Raji (cell line): ENCODE results near the gene MORN5.

Source experiments
- POLR2A ChIP-seq: IDR thresholded peaks from 2 replicates; pipeline ENCODE4 v1.6.1; 2011; ENCODE audit warnings: low read depth, low read length, control low read depth; ENCODE audit not compliant: insufficient read depth

The MORN5 gene

DNA sequence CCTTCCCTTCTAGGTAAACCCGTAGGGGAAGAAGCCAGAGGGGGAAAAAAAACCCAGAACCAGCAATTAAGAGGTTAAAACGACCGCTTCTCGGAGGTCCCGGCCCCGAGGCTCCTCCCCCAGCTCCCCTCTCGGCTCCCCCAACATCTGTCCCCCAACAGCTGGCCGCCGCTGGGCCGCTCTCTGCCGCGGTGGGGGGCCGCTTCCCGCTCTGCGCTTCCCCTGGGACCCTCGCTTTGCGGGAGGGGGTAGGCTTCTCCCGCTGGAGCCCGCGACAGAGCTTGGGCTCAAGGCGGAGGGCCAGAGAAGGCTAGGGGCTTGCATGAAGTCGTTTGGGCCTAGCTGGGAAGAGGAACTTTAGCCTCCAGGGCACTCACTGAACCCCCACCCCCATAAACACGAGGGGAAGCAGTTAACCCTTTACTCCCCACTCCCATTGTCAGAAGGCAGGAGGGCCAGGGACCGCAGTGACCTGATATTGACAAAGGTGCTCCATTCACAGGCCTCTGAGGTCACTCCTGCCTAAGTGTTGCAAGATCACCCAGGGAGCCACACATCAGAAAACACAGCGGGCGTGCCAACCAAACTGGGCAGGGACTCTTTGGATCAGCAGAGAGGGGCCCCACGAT lies 61.6 kb downstream of the MORN5 start:
- no peak for TF ChIP-seq POLR2A

DNA sequence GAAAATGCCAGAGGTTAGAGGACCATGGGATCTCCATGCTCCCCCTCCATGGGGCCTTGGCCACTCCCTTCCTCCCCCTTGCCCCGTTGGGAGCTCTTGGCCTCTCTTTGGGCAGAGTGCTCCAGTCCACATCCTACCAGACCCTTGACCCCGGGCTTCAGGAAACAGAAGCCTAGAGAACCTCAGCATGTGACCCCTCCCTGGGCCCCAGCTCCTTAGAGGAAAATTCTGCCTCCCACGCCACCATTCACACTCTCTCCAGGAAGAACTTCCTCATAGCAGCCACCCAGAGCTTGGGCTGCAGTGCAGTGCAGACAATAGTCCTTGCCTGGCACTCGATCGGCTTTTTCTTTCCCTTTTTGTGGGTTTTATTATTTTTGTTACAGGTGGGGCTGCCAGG lies 63.1 kb downstream of the MORN5 start:
- no peak for TF ChIP-seq POLR2A

DNA sequence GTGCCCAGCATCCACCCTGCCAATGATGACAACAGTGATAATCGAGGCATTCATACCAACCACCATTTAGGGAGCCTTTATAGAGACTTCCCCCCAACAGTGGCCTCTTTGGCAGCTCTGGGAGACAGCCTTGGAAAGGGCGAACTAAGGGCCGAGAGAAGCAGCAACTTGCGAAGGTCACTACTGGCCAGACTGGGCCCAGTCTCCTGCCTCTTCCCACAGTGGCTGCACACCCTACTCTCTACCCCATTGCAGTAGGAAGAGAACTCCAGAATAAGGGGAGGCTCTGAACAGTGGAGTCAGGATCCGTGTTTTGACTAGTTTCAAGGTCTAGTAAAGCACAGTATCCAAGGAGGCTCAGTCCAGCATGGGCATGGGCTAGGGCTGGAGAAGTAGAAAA lies 63.7 kb downstream of the MORN5 start:
- TF ChIP-seq POLR2A: no peak

DNA sequence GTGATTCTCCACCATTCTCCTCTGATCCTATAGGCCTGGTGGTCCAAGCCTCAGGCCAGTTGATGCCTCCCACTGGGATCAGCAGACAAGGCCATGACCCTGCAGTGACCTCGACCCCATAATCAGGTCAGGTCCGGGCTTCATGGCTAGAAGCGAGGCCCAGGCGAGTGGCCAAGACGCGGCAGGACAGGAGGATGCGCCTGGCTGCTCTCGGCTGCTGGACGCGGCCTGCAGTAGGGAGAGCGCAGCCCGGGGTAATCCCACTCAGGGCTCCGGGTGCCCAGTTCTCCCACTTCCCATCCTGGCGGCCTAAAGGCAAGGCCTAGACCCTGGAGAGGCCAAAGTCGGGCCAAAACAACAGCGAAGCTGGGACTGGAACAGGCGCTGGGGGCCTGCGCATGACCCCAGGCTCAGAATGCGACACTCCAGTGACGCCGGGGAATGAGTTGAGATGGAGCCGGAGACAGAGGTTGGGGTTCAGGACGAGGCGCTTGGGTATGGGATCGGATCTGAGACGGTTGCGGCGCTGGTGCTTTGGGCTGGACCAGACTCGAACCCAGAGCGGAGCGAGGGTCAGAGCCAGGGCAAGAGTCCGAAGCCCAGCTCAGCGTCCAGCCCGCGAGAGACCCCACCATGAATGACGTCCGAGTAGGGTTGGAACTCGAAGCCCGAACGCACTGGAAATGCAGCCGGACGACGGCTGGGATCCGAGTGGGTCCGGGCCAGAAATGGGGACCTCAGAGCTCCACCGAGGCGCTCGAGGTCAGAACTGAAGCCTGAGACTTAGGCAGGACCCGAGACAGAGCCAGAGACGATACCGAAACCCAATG lies 65.8 kb downstream of the MORN5 start:
- no peak for TF ChIP-seq POLR2A

DNA sequence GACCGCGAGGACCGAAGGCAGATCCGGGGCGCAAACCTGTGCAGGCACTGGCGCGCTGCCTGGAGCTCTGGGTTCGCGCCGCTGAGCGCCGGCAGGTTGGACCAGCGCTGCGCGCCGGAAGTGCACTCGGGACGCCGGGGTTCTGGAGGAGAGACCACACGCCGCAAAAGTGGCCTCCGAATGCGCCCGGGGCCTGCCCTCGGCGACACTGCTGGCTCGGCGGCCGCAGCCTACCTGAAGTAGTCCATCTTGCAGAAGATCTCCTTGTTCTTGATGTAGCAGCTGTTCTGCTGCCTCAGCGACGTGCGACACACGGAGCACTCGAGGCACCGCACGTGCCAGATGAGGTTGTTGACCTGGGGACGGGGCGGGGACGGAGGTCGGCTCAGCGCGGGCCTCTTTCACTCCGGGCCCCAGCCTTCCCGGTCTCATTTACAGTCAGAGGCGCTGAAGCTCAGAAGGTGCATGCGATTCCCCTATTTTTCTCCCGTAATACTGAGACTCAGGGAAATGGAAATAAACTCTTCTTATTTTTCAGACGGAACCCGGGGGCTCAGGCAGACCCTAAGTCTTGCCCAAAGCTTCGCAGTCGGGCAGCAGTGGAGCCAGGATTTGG lies 66.5 kb downstream of the MORN5 start:
- no peak for TF ChIP-seq POLR2A

DNA sequence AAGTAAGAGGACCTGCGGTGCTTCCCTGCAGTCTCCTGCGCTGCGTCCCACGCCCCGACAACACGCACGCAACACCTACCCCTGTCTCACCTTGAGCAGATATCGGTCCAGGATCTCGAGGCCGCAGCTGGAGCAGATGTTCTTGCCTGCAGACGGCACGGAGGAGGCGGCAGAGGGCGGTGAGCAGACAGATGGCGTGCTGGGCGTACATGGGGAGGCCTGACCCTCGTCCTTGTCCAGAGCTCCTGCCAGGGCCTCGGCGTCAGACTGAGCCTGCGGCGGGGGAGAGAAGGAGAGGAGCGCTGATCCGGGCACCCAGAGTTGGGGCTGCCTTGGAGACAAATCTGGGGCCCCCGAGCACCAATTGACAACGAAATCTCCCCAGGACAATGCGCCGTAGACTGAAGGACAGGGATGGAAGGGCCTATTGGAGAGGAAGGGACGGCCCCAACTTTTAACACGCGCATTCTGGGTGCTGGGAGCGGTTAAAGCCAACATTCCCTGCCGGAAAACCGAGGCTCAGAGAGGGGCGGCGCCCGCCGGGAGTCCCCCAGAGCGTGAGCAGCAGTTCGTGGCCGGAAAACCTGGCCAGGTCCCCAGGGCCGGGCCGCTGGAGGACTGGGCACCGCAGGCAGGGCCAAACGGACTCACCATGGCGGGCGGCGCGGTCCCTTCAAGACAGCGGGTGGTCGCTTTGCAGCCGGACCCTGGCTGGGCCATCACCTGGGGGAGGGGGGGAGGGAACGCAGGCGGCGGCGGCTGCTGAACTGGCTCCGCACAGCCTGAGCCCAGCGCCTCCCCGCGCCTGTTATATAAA lies 67.3 kb downstream of the MORN5 start:
- no peak for TF ChIP-seq POLR2A

DNA sequence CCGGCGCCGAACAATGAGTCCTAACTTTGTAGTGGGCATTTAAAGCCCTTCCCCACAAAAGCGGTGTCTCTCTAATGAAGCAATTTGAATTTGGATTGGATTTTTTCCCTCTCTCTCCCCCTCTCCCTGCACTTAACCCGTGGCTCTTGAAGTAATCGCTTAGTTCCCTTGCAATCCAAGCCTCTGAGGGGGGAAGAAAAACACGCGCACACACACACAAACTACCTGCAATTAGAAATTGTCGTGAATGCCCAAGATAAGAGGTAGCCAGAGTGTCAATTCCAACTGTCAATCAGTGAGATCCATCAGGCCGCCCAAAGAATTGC lies 67.8 kb downstream of the MORN5 start:
- TF ChIP-seq POLR2A: no peak

DNA sequence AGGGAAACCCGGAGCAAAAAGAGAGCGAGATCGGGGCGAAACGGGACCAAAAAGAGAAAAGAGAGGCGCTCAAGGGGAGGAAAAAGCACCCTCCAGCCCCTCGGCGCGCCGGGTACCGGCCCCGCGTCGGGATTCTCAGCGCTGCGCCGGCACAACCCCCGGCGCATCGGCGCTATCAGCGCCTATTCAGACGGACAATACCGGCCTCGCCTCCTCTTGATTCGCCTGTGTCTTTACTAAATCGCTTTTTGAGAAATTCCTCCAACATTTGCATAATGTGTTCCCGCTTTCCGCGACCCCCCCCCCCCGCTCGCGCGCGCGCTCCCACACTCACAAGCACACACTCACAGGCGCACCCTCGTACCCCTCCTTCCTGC lies 68.5 kb downstream of the MORN5 start:
- no peak for TF ChIP-seq POLR2A

DNA sequence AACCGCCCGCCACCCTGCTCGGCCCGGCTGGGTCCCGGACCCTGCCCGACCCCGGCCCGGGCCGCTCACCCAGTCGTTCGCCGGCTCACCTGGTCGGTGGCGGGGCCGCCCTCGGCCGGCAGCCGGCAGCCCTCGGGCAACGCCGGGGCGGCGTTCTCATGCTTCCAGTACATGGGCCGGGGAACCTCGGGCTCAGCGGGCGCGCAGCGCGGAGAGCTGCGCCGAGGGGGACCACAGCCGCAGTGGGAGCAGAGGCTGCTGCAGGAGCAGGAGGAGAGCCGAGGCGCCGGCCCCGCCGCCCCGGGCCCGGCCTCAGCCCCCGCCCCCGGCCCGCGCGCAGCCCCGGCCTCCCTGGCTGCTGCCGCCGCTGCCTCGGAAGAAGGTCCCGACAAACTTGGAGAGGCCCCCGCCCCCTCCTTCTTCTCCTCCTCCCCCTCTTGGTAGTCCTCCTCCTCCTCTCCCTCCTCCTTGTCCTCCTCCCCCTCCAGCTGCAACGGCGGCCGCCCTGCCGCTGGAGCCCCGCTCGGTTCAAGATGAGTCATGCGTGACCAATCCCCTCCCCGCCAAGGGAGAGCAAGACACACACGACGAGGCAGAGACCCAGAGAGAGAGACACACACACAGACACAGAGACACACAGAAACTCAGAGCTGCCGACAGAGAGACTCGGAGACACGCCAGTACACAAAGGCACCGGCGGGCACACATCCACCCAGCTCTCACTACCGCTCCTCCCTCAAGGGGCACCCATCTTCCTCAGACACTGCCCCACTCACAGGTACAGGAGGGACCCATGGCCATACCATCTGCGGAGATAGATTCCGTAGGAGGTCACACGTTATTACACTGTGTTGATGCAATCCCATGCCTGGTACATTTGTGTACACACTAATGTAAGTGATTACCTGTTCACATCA lies 69.1 kb downstream of the MORN5 start, which contains the start of gene LHX6:
Gene LHX6, minus strand, starts transcription at position 390 of the 917 bp plus-strand sequence. Its CDS starts 217 bp downstream, at position 173.
- TF ChIP-seq POLR2A: no peak

DNA sequence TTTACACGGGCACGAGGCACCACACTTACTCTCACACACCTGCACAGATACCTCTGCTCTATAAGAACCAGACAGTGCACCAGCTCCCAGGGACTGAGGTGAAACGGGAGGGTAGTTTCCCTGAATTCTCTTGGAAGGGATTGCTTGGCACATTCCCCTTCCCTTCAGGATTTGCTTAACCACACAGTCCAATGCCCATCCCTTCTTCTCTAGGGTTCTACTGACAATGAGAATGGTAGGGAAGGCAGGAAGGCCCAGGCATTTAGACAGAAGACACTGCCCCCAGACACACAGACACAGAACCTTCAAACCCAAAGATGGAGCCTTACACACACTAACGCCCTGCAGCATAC lies 69.8 kb downstream of the MORN5 start:
- no peak for TF ChIP-seq POLR2A

DNA sequence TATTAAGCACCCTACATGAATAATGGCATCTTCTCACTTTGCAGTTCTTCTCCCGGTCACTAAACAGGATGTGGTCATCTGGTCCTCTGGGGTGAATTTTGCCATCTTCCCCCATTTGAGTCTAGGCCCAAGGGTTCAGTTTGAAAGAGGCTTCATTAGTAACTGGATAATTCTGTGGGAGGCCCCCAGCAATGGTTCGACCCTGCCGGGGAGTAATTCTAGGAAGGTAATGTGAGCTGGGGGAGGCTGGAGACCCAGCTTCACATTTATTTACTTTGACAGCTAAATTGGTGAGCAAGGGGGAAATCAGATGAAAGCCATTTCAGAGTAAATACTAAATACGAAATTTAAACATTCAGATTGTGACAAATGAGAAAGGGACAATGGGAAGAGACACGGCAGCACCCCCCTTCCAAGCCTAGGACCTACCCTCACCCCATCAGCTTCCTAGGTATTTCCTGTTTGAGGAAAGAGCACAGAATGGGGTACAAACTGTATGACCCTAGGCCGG lies 73.1 kb downstream of the MORN5 start:
- no peak for TF ChIP-seq POLR2A

DNA sequence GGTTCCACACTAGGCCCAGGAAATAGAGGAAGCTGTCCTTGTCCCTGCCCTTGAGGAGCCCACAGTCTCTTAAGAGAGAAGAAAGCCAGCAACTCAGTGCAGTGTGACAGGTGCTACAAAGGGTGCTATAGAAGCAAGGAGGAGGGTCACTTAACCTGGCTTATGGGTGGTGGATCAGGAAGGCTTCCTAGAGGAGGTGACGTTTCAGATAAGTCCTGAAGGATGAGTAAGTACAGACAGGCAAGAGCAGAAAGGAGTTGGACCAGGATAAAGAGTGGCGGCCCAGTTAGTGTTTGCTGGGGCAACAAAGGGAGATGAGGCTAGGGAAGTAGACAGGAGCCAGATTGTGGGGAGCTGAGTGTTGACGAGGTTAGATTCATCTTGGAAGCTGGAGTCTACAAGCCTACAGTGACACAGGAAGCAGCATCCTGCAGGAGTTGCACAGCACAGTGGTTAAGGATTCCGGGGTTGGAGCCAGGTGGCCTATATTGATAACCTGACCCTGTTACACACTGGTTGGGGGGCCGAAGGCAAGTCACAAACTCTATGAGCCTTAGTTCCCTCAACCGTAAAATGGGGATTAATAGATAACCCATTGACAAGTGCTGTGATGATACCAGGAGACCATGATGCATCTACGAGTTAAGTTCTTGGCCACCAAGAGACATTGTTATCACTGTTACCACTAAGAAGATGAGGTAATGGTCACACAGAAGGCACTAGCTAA lies 74.5 kb downstream of the MORN5 start:
- no peak for TF ChIP-seq POLR2A

DNA sequence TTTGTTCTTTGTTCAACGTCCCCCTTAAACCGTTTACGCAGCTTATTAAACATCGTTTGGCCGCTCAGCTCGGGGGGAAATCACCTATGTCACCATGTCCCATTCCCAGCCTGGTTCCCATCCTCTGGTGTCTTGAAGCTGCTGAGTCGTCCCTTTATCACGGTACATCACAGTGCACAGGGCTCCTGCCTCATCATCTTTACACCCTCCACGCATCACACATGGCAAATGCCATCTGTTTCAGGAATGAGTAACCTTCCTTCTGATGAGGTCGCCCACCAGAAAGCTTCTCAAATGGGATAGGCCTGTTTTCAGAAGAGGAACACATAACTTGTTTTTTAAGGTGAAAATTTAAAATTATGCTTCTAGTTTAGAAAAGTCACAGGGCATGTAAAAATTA lies 77.0 kb downstream of the MORN5 start:
- no peak for TF ChIP-seq POLR2A

DNA sequence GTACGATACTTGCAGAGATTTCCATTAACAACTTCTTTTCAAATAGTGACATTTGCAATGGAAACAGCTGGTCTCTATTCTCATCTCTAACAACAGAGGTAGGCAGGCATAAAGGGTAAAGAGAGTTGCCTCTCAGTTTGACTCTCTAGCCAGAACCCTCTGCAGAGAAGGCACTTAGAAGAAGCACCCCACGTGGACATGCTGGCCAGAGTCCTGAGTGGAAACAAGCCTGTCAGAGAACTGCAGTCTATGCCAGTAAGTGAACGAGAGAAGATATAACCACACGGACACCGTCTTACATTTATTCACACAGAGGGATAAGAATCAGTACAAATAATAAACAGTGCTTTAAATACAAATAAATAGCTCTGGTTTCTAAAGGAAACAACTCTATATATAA lies 80.0 kb downstream of the MORN5 start:
- no peak for TF ChIP-seq POLR2A
